Fibroblast of skin of abdomen (primary cell): ENCODE results near the gene GET4.
"Not testable (repeated sequence)": the region's sequence is repeated elsewhere in the genome, so short reads cannot be mapped to it uniquely, and the experiment has no call there.

ENCODE experiments used
- DNase-seq: peaks from one replicate; pipeline ENCODE4 v3.0.0-alpha.2; 2013

The GET4 gene

DNA sequence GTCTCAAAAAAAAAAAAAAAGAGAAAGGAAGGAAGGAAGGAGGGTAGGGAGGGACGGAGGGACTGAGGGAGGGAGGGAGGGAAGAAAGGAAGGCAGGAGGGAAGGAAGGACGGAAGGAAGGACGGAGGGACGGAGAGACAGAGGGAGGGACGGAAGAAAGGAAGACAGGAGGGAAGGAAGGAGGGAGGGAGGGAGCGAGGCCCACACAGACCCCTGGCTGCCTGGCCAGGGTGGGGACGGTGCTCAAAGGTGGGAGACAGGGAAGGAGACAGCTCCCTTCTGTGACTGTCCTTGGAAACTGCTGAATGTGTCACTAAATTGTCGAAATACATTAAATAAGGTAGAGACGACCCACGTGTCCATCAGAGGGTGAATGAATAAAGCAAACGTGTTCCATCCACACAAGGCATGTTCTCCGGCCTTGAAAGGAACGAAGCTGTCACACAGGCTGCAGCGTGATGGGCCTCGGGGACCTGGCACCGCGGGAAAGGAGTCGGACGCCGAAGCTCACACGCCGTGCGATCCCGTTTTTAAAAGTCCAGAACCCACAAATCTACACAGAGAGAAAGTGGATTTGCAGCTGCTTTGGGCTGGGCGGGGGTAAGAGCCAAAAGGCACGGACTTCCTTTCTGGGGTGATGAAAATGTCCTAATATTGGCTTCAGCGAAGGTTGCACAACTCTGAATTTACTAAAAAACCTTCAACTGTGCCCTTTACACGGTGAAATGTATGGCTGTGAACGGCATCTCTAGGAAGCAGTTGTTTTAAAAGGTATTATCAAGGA is 54.8 kb downstream of the GET4 start:
- DNase-seq, result no peak

GRCh38 chr7:931871-932650 is 55.7 kb downstream of the GET4 start:
- no peak for DNase-seq

DNA sequence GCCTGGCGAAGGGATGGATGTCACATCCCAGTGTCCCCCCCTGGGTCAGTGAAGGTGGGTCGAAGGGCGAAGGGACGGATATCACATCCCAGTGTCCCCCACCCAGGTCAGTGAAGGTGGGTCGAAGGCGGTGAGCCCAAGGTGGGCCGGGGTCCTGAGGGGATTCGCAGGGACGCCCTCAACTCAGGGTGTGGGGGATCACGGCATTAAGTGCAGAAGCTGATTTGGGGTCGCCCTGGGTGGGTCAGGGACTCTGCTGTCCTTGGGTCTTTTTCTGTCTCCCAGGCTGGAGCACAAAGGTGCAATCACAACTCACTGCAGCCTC is 56.3 kb downstream of the GET4 start:
- DNase-seq, result no peak

- no peak for DNase-seq
Measured at GRCh38 chr7:934469-935163, 58.3 kb downstream of the GET4 start.

- no peak for DNase-seq
Measured at GRCh38 chr7:935164-935873, 59.0 kb downstream of the GET4 start.

DNA sequence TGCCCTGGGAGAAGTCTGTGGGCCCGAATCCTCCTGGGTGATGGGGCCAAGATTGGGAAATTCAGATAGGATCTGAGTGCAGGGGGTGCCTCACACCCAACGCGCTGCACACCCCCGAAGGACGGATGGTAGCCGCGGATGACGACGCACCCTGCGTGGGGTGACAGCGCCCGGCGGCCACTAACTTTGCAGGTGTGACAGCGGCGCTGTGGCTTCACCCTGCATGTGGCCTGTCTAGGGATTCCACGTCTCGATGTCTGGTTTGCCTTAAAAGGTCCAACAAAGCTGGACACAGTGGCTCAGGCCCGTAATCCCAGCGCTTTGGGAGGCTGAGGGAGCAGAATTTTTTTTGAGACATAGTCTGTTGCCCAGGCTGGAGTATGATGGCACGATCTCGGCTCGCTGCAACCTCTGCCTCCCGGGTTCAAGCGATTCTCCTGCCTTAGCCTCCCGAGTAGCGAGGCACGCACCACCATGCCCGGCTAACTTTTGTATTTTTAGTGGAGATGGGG is 59.6 kb downstream of the GET4 start:
- DNase-seq, result no peak

- no peak for DNase-seq
Measured at GRCh38 chr7:936386-937054, 60.2 kb downstream of the GET4 start.

DNA sequence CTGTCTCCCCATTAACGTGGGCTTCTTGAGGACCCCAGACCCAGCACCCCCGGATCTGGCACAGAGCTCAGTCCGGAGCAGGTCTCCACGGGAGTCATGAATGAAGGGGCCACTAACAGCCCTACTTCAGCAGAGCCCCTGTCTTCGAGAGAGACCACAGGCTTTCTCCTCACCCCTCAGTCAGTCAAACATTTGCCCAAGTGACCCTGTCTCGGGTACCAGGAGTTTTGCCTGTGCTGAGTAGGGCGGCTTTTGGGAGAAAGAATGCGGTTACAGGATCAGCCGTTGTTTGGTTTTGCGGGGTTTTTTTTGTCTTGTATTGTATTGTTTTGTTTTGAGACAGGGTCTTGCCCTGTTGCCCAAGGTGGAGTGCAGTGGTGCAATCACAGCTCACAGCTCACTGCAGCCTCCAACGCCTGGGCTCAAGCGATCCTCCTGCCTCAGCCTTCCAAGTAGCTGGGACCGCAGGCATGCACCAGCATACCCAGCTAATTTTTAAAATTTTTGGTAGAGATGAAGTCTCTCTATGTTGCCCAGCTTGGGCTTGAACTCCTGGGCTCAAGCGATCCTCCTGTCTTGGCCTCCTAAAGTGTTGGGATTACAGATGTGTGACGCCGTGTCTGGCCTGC is 61.6 kb downstream of the GET4 start:
- no peak for DNase-seq

DNA sequence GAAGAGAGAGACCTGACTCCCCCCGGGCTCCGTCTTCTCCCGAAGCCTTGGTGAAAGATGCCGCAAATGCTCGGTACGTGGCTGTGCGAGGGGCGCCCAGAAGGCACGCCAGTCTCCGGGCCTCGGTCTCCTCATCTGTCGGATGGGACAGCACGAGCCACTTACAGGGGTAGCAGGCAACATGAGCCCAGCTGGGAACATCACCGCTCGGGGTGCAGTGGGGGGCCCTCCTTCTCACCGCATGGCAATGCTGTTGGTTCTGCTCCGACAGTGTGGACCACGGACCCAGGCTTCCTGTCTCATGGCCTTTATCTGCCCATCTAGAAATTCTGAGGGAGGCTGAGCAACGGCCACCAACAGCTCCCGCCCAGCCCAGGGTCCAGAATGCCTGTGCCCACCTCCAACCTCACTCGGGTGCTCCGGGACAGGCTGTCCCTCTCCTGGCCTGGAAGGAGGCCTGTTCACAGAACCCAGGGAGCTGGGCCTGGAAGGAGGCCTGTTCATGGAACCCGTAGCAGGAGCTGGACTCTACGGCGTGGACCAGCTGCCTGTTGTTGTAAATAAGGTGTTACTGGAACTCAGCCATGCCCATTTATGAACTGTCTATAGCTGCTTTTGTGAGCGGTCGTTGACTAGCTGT is 62.3 kb downstream of the GET4 start:
- no peak for DNase-seq

- no peak for DNase-seq
Measured at GRCh38 chr7:939843-940242, 63.5 kb downstream of the GET4 start.

DNA sequence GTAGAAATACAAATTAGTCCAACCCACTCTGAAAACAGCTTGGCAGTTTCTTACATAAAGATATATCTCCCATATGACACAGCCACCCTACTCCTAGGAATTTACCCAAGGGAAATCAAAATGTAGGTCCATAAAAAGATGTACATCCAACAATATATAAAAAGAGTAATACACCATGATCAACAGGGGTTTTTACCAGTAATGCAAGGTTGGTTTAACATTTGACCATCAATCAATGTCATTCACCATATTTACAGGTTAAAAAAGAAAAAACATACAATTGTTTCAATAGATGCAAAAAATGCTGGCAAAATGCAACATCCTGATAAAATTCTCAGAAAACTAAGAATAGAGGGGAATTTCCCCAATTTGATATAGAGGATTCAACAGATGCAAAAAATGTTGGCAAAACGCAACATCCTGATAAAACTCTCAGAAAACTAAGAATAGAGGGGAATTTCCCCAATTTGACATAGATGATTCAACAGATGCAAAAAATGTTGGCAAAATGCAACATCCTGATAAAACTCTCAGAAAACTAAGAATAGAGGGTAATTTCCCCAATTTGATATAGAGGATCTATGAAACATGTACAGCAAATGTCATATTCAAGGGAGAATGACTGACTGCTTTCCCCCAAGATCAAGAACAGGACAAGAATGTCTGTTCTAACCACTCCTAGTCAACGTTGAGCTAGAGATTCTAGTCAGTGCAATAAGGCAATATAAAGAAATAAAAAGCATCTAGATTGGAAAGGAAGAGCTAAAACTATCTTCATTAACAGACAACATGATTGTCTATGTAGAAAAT is 64.5 kb downstream of the GET4 start:
- no peak for DNase-seq

GRCh38 chr7:943793-944192 is 67.4 kb downstream of the GET4 start:
- DNase-seq, result not testable (repeated sequence)

DNA sequence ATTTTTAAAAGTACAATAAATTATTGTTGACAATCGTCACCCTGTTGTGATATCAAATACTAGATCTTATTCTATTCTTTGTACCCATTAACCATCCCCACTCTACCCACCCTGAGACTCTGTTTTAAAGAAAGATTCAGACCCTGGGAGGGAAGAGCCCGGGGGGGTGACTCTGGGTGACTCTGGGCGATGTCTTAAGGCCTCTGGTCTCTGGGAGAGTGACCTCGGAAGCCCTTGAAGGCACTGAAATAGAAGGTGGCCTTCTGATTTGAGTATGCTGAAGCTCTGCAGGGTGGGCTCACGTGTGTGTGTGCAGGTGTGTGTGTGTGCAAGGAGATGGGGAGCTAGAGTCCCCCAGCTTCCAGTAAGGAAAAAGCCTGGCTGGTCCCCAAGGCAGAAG is 68.4 kb downstream of the GET4 start:
- no peak for DNase-seq

DNA sequence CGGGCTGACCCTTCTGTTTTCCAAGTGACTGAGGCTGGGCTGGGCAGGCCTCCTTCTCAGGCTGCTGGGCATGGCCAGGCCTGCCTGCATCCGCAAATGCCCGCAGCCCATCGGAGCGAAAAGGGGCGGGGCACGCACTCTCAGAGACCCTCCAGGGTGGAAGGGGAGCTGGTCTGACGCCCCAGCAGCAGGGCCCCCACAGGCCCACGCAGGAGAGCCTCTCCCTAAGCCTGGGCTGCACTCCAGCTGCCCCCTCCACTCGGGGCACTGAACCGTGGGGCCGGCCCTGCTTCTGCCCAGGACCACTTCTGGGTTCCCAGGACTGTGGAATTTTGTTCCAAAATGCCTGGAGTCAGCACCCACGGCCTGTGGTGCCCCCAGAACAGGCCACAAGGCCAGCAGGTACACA is 68.8 kb downstream of the GET4 start:
- no peak for DNase-seq

DNA sequence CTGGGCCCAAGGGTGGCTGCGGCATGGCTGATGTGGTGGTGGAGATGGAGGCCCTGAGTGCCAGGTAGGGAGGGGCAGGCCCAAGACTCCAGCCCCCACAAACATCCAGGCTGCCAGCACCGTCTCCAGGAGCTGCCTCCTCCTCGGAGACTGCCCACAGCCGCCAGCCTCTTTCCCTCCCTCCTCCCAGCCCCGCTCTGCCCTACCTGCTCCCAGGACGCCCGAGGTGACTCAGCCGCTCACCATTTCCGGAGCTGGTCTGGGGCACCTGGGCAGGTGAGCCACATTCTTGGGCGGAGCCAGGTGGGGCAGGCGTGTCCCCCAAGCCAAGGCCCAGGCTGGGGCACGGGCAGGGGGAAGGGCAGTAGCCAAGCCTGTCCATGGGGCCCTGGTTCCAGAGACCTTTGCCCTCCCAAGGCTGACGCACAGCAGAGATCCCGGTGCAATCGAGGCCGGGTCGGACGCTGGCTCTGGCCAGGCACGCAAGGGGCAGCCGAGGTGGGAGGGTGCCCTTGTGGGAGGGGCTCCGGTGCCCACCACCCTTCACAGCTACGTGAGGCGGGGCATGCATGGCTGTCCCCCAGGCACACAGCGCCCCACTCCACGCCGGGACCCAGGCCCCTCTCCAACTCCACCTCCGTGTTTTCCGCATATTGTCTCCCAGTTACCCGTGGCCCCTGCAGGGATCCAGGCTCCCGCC is 69.4 kb downstream of the GET4 start:
- DNase-seq, result no peak
